PC-3 (cell line): ENCODE data around the gene NME7. TPM values are rescaled to one million over a fixed set of nuclear protein-coding genes. Genes with fewer than 3 reads are reported as not detected.

Experiments
- ATAC-seq: fragments of 200-7000 bp; cut with Tn5 transposase; 2 replicates; pipeline ENCODE4 v1.9.1; 2020; ENCODE audit warnings: mild to moderate bottlenecking, moderate library complexity
- BruUV-seq: library from RNA; stranded (reverse); fragments of 400-500 nt; replicated peaks from 2 replicates; lab custom pipeline; 2021; lab: Mats Ljungman, UMichigan
- CTCF ChIA-PET: fragments of 300-600 bp; sonication (Branson Sonifier 250); formaldehyde crosslinking; loops from one replicate; lab custom pipeline; 2022; ENCODE audit warnings: antibody characterized with exemption; lab: Charles Lee
- POLR2A ChIA-PET: fragments of 300-600 bp; sonication (Branson Sonifier 250); formaldehyde crosslinking; loops from one replicate; lab custom pipeline; 2022; ENCODE audit warnings: antibody characterized with exemption; ENCODE audit not compliant: unreplicated experiment; lab: Charles Lee
- DNase-seq: peaks from one replicate; pipeline ENCODE4 v3.0.0-alpha.2; 2015
- H2AFZ ChIP-seq: fragments of 300-600 bp; sonication (generic); 2 replicates; pipeline ENCODE4 v1.6.0; 2016; ENCODE audit warnings: antibody characterized with exemption, low read length
- H3F3A ChIP-seq: fragments of 300-600 bp; sonication (generic); one replicate; pipeline ENCODE4 v1.6.0; 2017; ENCODE audit warnings: antibody characterized with exemption, low read length, control low read depth, mild to moderate bottlenecking; ENCODE audit not compliant: unreplicated experiment
- H3K27ac ChIP-seq: fragments of 300-600 bp; sonication (generic); 2 replicates; pipeline ENCODE4 v1.5.1; 2016; ENCODE audit warnings: mild to moderate bottlenecking, low read length
- H3K27me3 ChIP-seq: fragments of 300-600 bp; sonication (generic); 2 replicates; pipeline ENCODE4 v1.6.1; 2016; ENCODE audit warnings: low read length, mixed read lengths
- H3K36me3 ChIP-seq: fragments of 300-600 bp; sonication (generic); 2 replicates; pipeline ENCODE4 v1.6.1; 2016; ENCODE audit warnings: low read depth, mixed run types, low read length, mixed read lengths
- H3K4me1 ChIP-seq: fragments of 300-600 bp; sonication (generic); 2 replicates; pipeline ENCODE4 v1.5.1; 2016; ENCODE audit warnings: low read length; ENCODE audit not compliant: insufficient read depth
- H3K4me2 ChIP-seq: fragments of 300-600 bp; sonication (generic); 2 replicates; pipeline ENCODE4 v1.6.0; 2016; ENCODE audit warnings: low read length
- H3K4me3 ChIP-seq: fragments of 300-600 bp; sonication (generic); 2 replicates; pipeline ENCODE4 v1.5.1; 2016; ENCODE audit warnings: mild to moderate bottlenecking, low read length, mixed read lengths
- H3K79me2 ChIP-seq: fragments of 300-600 bp; sonication (generic); 2 replicates; pipeline ENCODE4 v1.6.1; 2017; ENCODE audit warnings: low read length, mixed read lengths
- H3K9ac ChIP-seq: fragments of 300-600 bp; sonication (generic); 2 replicates; pipeline ENCODE4 v1.6.0; 2016; ENCODE audit warnings: mild to moderate bottlenecking, low read length
- H3K9me2 ChIP-seq: fragments of 300-600 bp; sonication (generic); replicated peaks from 2 replicates; pipeline ENCODE4 v1.6.1; 2016; ENCODE audit warnings: mixed run types, low read length, mixed read lengths
- H3K9me3 ChIP-seq: fragments of 300-600 bp; sonication (generic); 2 replicates; pipeline ENCODE4 v1.6.1; 2016; ENCODE audit warnings: low read length, mixed read lengths
- H4K20me1 ChIP-seq: fragments of 300-600 bp; sonication (generic); 2 replicates; pipeline ENCODE4 v1.6.1; 2016; ENCODE audit warnings: low read length, mixed read lengths
- CTCF ChIP-seq: fragments of 300-600 bp; sonication (generic); conservative IDR thresholded peaks from 2 replicates; pipeline ENCODE4 v1.5.1; 2017; ENCODE audit warnings: antibody characterized with exemption, low read depth, mild to moderate bottlenecking, low read length
- EZH2 ChIP-seq: fragments of 300-600 bp; sonication (generic); IDR thresholded peaks from one replicate; pipeline ENCODE4 v1.6.1; 2017; ENCODE audit warnings: antibody characterized with exemption, mild to moderate bottlenecking, low read length; ENCODE audit not compliant: unreplicated experiment
- EZH2phosphoT487 ChIP-seq: fragments of 300-600 bp; sonication (generic); IDR thresholded peaks from 2 replicates; pipeline ENCODE4 v1.6.1; 2018; ENCODE audit warnings: mild to moderate bottlenecking, antibody characterized with exemption, low read length, borderline replicate concordance
- intact Hi-C: fragments of 100-400 bp; cut with micrococcal nuclease; formaldehyde crosslinking; loops from 2 replicates; pipeline ENCODE4 v1.9.0; 2023
- total RNA-seq: library from RNA; depleted of rRNA; stranded (reverse); fragments of >200 nt; gene quantifications from 2 replicates; pipeline ENCODE4 v1.2.3, GENCODE V29; 2014

Gene NME7
- total RNA-seq, 1 experiment from 2014 or later, result 18.9 TPM

GRCh38 chr1:169330927-169331326 is 36.7 kb downstream of the NME7 start:
- Histone ChIP-seq H3K27me3 (no peaks in the 10 kb centered on the region), H2AFZ (no peak overlapping the region), H3K9me3 (no peaks in the 10 kb centered on the region), H3K9ac (no peak overlapping the region), H3F3A (no peaks in the 10 kb centered on the region), H4K20me1 (no peaks in the 10 kb centered on the region), H3K36me3 (no peaks in the 10 kb centered on the region), H3K4me1 (peaks cover 13% of the 10 kb centered on the region), H3K9me2 (no peaks in the 10 kb centered on the region), H3K4me2 (no peak overlapping the region), H3K79me2 (no peaks in the 10 kb centered on the region), H3K4me3 (no peak overlapping the region), H3K27ac (no peak overlapping the region)
- POLR2A ChIA-PET, result no interaction called here
- intact Hi-C loops, result loop anchor here (5.0 kb wide), 1 partner anchor 34 kb away; no protein-coding TSS in a partner anchor
- BruUV-seq, result no TSS peak
- DNase-seq (no peak), ATAC-seq (no peak)
- CTCF ChIA-PET, result no interaction called here
- TF ChIP-seq EZH2phosphoT487 (no peak), EZH2 (no peak), CTCF (no peak)

DNA sequence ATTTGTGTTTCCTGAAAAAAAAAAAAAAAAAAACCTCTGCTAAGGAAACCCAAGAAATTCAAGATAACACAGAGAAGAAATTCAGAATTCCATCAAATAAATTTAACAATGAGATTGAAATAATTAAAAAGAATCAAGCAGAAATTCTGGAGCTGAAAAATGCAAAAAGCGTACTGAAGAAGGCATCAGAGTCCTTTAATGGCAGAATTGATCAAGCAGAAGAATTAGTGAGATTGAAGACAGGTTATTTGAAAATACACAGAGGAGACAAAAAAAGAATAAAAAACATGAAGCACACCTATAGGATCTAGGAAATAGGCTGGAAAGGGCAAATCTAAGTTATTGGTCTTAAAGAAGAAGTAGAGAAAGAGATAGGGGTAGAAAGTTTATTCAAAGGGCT is 38.2 kb downstream of the NME7 start:
- ChIA-PET CTCF (no interaction called here), POLR2A (no interaction called here)
- Histone ChIP-seq H3K27me3 (no peaks in the 10 kb centered on the region), H2AFZ (no peak overlapping the region), H3K9me2 (no peaks in the 10 kb centered on the region), H3K79me2 (no peaks in the 10 kb centered on the region), H3K36me3 (no peaks in the 10 kb centered on the region), H3K4me1 (peaks cover 13% of the 10 kb centered on the region), H4K20me1 (no peaks in the 10 kb centered on the region), H3K9ac (no peak overlapping the region), H3F3A (no peaks in the 10 kb centered on the region), H3K4me3 (no peak overlapping the region), H3K4me2 (no peak overlapping the region), H3K27ac (no peak overlapping the region), H3K9me3 (no peaks in the 10 kb centered on the region)
- no peak for DNase-seq
- TF ChIP-seq EZH2, result no peak
- TF ChIP-seq CTCF, result no peak
- no TSS peak for BruUV-seq
- intact Hi-C loops, result loop anchor here (10.0 kb wide), 1 partner anchor 85 kb away; no protein-coding TSS in a partner anchor
- no peak for ATAC-seq

DNA sequence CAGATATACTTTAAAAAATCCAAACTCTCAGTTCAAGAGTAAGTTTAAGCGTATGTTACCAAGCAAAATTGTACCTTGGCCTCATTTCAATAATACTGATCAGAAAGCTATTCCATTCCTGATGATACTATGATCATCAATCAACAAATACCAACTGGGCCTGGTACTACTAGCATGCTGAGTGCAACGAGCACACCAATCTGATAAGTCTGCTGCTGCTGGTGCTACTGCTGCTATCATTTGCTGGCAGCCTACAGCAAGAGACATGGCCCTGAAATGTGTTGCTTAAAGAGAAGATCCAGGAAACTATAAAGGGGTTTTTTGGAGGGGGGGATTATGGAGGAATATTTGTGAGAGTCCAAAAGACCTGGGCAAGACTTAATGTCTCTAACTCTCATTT is 39.7 kb downstream of the NME7 start:
- H3F3A ChIP-seq, result no peaks in the 10 kb centered on the region
- ChIA-PET CTCF (no interaction called here), POLR2A (no interaction called here)
- no peaks in the 10 kb centered on the region for H3K79me2 ChIP-seq
- H3K27me3 ChIP-seq, result no peaks in the 10 kb centered on the region
- no peak overlapping the region for H3K27ac ChIP-seq
- no peak for ATAC-seq
- H3K9me2 ChIP-seq, result no peaks in the 10 kb centered on the region
- H3K4me1 ChIP-seq, result peaks cover 13% of the 10 kb centered on the region
- no peaks in the 10 kb centered on the region for H3K9me3 ChIP-seq
- no peak overlapping the region for H3K4me3 ChIP-seq
- no peak overlapping the region for H3K9ac ChIP-seq
- TF ChIP-seq CTCF (no peak), EZH2 (no peak), EZH2phosphoT487 (no peak)
- H2AFZ ChIP-seq, result no peak overlapping the region
- intact Hi-C loops, result loop anchor here (10.0 kb wide), 1 partner anchor 83 kb away; no protein-coding TSS in a partner anchor
- no peaks in the 10 kb centered on the region for H4K20me1 ChIP-seq
- BruUV-seq, result no TSS peak
- H3K4me2 ChIP-seq, result no peak overlapping the region
- no peak for DNase-seq
- H3K36me3 ChIP-seq, result no peaks in the 10 kb centered on the region
